GM10266 (cell line): ENCODE data around the gene MAML1.

Experiments
- DNase-seq: peaks from one replicate; pipeline ENCODE4 v3.0.0; 2012; ENCODE audit errors: extremely low spot score
- TF ChIP-seq, protein P1 (sequence below): IDR thresholded peaks from 2 replicates; pipeline ENCODE4 v1.5.1; 2012; ENCODE audit warnings: mild to moderate bottlenecking, low read depth; ENCODE audit not compliant: control insufficient read depth, insufficient read depth; ENCODE audit errors: missing control alignments

The MAML1 gene

GRCh38 chr5:179822059-179822432, 89.4 kb downstream of the MAML1 start:
- no peak for DNase-seq

DNA sequence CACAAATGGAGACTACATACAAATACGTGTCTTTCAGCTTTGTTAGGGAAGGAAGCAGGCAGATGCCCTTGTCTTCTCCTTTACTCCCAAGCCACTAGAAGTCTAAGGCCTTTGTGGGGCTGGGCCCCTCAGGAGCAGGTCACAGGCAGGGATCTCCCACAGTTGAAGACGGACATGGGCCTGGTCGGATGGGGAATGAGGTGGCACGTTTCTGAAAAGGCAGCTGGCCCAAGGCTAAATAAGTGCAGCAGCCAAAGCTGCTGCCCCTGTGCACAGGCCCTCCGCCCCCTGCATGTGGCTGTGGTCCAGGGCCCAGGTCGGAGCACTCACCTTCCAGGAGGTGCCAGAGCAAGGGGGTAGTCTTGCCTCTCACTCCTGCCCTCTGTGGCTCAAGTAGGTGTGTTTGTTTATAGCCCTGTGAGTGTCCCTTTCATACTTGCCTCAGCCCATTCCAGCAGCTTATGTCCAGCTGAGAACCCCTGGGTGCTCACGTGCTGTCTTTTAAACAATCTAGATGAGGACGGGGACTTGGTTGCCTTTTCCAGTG, 89.9 kb downstream of the MAML1 start:
- no peak for DNase-seq

More at GRCh38 chr5:179822059-179822432, 89.4 kb downstream of the MAML1 start:
- TF ChIP-seq, protein P1, sequence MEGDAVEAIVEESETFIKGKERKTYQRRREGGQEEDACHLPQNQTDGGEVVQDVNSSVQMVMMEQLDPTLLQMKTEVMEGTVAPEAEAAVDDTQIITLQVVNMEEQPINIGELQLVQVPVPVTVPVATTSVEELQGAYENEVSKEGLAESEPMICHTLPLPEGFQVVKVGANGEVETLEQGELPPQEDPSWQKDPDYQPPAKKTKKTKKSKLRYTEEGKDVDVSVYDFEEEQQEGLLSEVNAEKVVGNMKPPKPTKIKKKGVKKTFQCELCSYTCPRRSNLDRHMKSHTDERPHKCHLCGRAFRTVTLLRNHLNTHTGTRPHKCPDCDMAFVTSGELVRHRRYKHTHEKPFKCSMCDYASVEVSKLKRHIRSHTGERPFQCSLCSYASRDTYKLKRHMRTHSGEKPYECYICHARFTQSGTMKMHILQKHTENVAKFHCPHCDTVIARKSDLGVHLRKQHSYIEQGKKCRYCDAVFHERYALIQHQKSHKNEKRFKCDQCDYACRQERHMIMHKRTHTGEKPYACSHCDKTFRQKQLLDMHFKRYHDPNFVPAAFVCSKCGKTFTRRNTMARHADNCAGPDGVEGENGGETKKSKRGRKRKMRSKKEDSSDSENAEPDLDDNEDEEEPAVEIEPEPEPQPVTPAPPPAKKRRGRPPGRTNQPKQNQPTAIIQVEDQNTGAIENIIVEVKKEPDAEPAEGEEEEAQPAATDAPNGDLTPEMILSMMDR: no peak

DNA sequence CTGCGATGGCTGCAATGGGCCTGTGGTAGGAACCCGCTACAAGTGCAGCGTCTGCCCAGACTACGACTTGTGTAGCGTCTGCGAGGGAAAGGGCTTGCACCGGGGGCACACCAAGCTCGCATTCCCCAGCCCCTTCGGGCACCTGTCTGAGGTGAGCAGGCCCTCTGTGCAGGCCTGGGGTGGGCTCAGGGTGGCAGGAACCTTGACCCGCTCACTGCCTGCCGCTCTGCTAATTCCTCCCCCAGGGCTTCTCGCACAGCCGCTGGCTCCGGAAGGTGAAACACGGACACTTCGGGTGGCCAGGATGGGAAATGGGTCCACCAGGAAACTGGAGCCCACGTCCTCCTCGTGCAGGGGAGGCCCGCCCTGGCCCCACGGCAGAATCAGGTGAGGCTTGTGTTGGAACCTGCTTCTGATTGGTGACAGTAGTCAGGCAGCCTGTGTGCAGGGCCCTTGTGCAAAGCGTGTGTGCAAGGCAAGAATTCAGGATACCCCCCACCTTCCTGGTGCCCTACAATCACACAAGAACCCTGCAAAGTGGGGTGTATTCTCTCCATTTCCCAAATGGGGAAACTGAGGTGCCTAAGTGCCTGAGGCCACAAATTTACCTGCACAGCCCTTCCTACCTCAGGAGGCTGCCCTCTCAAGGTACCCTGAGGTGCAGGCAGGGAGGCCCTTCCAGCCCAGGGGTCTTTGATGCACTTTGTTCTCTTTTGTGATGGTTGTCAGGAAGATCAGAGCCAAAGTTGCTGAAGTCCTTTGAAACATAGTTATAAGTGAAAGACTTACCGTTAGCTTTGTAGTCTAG, 91.5 kb downstream of the MAML1 start:
- no peak for DNase-seq
- TF ChIP-seq, protein P1: no peak

More for the DNA sequence above, 89.9 kb downstream of the MAML1 start:
- TF ChIP-seq, protein P1: no peak

- TF ChIP-seq, protein P1: no peak
- no peak for DNase-seq
Measured at GRCh38 chr5:179824745-179825112, 92.1 kb downstream of the MAML1 start.

DNA sequence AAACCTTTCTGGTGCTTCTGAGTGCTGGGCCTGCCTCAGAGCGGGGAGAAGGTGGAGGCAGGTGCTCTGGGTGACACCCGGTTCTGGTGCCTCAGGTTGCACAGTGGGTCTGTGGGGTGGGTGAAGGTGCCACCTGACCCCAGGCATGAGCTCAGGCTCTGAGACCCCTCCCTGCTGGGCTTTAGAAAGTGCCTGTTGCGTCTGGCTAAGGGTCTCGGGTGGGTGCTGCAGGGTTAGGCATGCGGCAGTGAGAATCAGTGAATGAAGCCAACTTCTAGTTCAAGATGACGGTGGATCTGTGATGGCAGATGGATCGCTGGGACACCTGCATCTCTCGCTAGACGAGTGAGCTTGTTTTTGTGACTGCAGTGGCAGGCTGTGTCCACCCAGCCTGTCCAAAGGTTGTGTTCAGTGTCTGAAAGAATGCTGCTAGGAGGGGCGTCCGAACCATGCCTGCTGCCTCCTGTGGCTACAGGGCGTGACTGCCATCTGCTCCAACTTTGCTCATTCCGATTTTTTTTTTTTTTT, 93.1 kb downstream of the MAML1 start:
- TF ChIP-seq, protein P1: no peak
- DNase-seq: no peak
